NCI-H1694 (cell line): ENCODE results near the gene RNASE8.
"Not testable (repeated sequence)": the region's sequence is repeated elsewhere in the genome, so short reads cannot be mapped to it uniquely, and the experiment has no call there.

Experiments
- DNase-seq: peaks from one replicate; lab custom pipeline; 2025; lab: John Stamatoyannopoulos, UW

Gene RNASE8

GRCh38 chr14:21030531-21030930 lies 27.1 kb upstream of the RNASE8 start:
- DNase-seq: no peak

GRCh38 chr14:21032326-21033132 lies 25.1 kb upstream of the RNASE8 start:
- DNase-seq: no peak

GRCh38 chr14:21033133-21033698 lies 24.4 kb upstream of the RNASE8 start:
- DNase-seq: no peak

GRCh38 chr14:21034707-21035106 lies 22.9 kb upstream of the RNASE8 start, which contains the start of gene RNASE13:
Gene RNASE13 (minus strand): TSS chr14:21034807. CDS start chr14:21034288, 519 bp downstream.
- no peak for DNase-seq

DNA sequence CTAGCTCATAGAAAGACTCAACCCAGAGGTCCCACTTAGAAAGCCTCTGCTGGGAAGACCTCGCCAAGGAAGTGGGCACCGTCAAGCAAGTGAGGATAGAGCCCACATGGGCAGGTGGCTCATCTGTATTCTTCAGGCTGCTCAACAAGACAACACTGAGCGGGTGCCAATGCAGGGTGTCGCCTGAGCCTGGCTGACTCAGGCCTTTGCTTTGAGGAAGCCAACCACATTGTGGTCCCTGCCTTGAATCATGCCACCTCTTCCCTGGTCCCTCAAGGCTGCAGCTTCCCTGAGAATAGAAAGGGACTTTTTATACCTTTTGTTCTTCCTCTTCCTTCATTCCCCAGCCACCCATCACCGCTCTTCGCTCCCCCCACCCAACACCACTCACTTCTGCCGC lies 20.9 kb upstream of the RNASE8 start:
- no peak for DNase-seq

DNA sequence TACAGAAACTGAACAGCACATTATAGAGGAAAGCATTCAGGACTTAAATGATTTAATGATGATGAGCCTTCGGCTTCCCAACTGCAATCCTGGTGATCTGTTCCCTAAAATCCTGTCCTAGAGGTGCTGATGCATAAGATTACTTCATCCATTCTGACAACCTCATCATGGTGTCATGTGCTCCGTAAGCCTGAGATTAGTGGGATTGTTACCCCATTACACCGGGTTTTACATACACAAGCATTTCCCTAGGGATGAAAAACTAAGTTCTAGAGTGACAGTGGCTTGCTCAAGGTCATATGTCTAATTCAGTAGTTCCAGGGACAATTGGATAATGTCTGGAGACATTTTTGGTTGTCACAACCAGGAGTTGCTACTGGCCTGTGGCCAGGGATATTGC lies 20.5 kb upstream of the RNASE8 start:
- DNase-seq: no peak

- peak; percentile 75 for DNase-seq
Measured at GRCh38 chr14:21038441-21039422, 18.9 kb upstream of the RNASE8 start.

GRCh38 chr14:21039585-21040369 lies 17.8 kb upstream of the RNASE8 start:
- DNase-seq: peak; percentile 73

GRCh38 chr14:21040370-21040925 lies 17.2 kb upstream of the RNASE8 start:
- DNase-seq: no peak

DNA sequence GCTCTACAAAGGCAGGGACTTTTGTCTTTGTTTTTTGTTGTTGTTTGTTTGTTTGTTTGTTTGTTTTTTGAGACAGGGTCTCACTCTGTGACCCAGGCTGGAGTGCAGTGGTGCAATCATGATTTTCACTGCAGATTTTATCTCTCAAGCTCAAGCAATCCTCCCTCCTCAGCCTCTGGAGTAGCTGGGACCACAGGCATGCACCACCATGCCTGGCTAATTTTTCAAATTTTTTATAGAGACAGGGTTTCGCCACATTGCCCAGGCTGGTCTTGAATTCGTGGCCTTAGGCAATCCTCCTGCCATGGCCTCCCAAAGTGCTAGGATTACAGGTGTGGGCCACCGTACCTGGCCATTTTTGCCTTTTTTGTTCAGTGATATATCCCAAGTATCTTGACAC lies 16.7 kb upstream of the RNASE8 start:
- DNase-seq: not testable (repeated sequence)

- DNase-seq: no peak
Measured at GRCh38 chr14:21041676-21042433, 15.8 kb upstream of the RNASE8 start, which contains the start of gene RNASE7. Gene RNASE7 (plus strand): TSS chr14:21042362. CDS start chr14:21042993, 631 bp downstream.

GRCh38 chr14:21042918-21043317 lies 14.7 kb upstream of the RNASE8 start:
- DNase-seq: no peak

- peak; percentile 10 for DNase-seq
Measured at GRCh38 chr14:21043387-21043973, 14.1 kb upstream of the RNASE8 start.

DNA sequence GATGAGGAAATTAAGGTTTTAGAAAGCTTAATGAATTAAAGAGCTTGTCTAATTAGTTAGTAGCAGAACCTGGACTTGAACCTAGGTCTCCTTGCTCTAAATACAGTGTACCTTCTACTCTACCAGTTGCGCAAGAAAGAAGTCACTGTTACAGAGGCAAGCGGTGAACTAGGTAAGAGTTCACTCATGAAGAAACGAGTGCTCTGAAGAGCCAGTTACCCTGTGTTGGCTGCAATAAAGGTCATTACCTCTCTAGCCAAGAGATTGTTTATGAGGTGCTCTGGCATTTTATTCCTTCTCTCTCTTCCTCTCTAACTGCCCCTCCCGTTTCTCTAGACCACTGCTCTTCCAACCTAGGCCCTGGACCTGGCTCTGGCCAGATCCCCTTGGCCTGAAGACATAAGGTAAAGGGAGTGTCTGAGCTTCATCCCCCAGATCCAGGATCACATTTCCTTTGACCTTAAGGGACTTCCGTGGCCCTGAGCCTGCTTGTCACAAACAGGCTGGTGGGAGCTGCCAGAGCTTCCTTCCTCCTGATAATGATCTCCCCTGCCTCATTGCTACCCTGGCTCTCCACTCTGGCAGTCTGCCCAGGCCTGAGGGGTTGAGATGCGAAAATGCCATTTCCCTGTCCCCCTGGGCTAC lies 13.5 kb upstream of the RNASE8 start:
- DNase-seq: no peak

GRCh38 chr14:21047378-21047781 lies 10.2 kb upstream of the RNASE8 start:
- DNase-seq: no peak

DNA sequence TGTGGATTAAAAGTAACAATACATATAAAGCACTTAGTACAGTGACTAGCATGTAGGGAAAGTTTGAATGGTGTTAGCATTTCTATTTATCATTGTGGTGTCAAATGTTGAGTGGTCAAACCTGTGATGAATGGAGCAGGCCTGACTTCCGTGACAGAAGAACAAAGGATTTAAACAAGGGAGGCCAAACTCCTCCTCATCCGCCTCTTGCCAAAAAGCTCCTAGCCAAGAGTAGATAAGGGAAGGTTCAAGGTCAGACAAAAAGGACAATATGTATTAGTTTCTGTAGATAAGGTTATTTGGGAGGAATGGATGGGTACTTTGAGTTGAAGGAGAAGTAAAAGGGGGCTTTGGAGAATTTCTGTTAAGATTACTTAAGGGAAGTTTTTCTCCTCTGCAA lies 9.0 kb upstream of the RNASE8 start:
- no peak for DNase-seq

- DNase-seq: no peak
Measured at GRCh38 chr14:21049271-21049673, 8.3 kb upstream of the RNASE8 start.

GRCh38 chr14:21050597-21050996 lies 7.0 kb upstream of the RNASE8 start:
- no peak for DNase-seq
